GM18526 (cell line): Measurements from ENCODE around the gene OR1Q1.
"Not testable (repeated sequence)": the region's sequence is repeated elsewhere in the genome, so short reads cannot be mapped to it uniquely, and the experiment has no call there.

Source experiments
- POLR2A ChIP-seq: IDR thresholded peaks from 3 replicates; pipeline ENCODE4 v1.6.1; 2011; ENCODE audit not compliant: insufficient read length; ENCODE audit errors: extremely low read depth

The OR1Q1 gene, protein sequence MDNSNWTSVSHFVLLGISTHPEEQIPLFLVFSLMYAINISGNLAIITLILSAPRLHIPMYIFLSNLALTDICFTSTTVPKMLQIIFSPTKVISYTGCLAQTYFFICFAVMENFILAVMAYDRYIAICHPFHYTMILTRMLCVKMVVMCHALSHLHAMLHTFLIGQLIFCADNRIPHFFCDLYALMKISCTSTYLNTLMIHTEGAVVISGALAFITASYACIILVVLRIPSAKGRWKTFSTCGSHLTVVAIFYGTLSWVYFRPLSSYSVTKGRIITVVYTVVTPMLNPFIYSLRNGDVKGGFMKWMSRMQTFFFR

DNA sequence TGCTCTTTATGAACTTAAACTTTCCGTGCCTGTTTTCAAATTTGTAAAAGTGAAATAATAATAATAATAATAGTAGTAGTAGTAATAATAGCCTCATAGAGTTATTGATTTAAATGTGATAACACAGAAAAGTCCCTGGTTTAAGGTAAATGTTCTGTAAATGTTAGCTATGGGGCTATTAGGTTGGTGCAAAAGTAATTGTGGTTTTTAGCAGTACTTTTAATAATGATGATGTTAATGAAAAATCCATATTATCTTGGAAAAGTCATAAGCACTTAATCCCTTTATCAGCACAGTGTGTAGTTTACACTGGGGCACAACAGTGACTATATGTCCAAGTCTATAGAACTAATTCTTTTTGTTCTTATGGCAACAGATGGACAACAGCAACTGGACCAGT, at the start of gene OR1Q1:
Gene OR1Q1, plus strand, starts transcription at position 377 of the 400 bp plus-strand sequence. Its CDS starts 0 bp downstream, at position 377.
- no peak for TF ChIP-seq POLR2A

DNA sequence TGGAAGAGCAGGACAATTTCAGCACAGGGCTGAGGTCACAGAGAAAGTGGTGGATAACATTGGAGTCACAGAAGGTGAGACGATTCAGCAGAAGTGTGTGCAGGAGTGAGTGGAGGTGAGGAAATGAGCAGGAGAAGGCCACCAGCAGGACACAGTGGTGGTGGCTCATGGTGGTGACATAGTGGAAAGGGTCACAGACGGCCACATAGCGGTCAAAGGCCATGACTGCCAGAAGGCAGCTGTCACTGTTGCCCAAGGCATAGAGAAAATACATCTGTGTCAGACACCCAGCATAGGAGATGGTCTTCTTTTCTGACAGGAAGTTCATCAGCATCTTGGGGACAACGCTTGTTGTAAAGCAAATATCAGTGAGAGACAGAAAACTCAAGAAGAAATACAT, 46.6 kb upstream of the OR1Q1 start:
- no peak for TF ChIP-seq POLR2A

DNA sequence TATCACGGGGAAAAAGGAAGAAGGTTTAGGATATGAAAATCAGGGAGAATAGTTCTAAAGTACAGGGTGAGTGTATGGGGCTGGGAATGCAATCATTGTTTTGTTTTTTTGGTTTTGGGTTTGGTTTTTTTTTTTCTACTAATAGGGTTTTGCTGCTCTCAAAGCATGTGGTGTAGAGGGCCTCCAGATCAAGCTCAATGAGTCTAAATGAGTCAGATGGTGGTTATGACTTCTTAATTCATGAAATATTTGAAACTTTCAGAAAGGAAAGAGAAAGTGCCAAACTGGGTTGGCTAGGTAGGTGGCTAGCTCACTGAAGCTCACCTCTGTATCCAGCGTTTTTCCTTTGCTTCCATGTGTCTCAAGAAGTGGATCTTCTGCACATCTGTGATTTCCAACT, 42.1 kb upstream of the OR1Q1 start:
- TF ChIP-seq POLR2A, result no peak

DNA sequence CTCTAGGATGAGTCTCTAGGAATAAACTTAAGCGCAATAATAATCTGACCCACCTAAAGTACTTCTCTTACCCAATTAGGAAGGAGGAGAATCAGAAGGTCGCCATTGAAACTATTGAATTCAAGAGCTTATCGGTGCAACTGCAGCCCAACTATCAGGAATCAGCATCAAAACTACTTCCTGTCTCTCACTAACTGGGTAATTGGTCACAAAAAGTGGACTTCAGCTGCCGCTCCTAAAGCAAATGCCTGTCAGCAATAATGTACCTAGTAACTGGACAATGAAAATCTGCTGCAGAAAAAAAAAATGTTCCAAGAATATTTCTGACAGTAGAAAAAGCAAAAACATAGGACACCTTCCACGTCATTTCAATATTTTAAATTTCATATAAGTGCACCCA, 34.7 kb upstream of the OR1Q1 start:
- no peak for TF ChIP-seq POLR2A

DNA sequence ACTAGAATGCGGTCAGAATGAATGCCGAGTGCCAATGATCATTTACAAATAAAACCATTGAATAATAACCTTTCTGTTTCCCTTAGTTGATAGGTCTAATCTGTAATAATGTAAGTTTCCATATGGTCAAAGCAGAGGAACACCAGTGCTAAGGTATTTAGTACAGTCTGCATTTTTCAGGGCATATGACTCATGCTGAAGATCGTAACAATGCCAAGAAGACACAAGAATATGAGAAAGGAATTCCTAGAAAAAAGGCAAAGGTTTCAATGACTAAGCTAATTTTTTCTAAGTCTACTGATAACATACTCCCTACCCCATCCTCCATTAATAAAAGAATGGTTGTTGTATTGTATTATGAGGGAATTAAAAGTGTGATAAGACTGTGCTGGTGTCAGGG, 34.2 kb upstream of the OR1Q1 start:
- no peak for TF ChIP-seq POLR2A

DNA sequence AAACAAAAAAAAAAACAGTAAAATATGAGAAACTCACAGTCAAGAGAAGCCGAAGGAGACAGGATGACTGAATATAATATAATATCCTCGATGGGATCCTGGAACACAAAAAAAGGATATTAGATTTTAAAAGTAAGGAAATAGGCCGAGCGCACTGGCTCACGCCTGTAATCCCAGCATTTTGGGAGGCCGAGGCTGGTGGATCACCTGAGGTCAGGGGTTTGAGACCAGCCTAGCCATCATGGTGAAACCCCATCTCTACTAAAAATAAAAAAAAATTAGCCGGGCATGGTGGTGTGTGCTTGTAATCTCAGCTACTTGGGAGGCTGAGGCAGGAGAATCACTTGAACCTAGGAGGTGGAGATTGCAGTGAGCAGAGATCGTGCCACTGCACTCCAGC, 31.3 kb upstream of the OR1Q1 start, which contains the start of gene OR1L8:
Gene OR1L8, minus strand, starts transcription at position 101 of the 400 bp plus-strand sequence. CDS start 14,907 bp downstream, outside the sequence.
- TF ChIP-seq POLR2A, result not testable (repeated sequence)

DNA sequence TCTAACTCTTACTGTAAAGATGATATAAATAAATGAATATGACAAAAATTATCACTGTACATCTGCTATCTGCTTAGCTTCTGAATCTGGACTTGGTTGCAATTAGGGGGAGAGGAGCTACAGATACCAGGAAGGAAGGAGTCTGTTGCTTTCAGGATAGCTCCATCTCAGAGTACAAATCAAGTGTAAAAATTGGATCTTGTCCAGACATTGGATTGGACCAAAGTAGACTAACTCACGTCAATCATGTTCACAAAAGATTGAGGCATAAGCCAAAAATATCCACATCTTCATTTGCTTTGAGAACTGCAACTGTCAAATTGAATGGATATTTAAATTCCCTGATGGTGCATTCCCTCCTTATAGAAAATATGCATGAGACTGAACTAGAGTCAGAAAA, 8.8 kb upstream of the OR1Q1 start:
- TF ChIP-seq POLR2A, result no peak

DNA sequence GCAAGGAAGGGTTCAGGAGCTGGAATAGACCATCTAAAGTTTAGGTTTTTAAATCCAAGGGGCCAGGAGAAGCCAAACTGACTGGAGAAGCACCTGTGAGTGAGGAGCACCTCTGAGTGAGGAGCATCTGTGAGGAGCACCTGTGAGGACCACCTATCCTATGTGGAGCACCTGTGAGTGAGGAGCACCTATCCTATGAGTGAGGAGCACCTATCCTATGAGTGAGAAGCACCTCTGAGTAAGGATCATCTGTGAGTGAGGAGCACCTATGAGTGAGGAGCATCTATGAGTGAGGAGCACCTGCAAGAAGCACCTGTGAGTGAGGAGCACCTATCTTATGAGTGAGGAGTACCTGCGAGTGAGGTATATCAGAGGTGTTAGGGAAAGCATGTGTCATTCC, 8.0 kb upstream of the OR1Q1 start:
- TF ChIP-seq POLR2A, result no peak

DNA sequence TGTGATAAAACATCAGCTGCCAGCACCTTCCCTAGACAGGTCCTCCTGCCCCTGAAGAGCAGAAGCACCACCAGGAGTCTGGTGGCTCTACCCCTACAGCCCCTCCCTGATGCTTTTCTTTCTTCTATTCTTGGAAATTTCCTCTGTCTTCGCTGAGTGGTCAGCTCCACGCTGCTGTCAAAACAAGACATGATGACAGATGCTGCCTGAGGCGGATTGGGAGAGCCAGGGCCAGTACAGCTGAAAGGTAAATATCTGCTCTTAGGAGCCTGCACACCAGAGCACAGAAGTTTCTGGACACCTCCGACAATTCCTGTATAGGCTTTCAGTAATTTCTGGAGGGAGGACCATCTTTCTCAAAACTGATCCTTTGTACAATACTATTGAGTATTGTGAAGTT, 4.7 kb upstream of the OR1Q1 start:
- no peak for TF ChIP-seq POLR2A

DNA sequence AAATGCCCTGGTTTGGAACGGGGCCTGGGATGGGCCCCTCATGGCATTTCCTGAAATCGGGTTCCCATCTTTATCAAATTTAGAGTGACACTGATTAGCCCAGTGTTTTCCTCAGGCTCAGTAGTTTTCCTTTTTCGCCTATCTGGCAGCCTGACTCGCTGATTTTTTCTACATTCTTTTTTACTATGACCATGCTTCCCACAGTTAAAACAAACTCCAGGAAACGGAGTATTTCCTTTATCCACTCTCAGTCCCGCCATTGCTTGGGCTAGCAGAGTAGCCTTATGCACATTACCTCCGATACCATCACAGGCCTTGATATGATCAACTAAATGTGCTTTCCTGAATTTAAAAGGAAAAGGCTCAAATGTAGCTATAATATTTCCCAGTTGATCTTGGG, 5.5 kb downstream of the OR1Q1 start:
- TF ChIP-seq POLR2A, result no peak

DNA sequence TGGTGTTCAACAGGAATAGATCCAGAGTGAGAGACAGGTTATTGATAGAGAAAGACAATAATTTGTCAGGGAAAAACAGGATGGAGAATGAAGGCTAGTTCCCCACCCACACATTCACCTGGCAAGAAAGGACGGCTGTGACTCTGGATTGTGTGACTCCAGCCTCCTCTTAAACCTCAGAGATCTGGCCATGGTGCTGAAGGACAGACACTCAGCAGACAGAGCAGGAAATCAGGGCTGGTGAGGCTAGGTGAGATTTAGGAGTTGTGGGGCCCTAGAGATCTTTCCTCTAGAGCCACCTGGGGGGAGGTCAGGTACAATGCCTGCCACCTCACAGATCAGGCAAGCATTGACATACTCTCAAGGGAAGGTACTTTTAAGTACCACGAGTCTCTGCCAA, 27.7 kb downstream of the OR1Q1 start:
- no peak for TF ChIP-seq POLR2A

DNA sequence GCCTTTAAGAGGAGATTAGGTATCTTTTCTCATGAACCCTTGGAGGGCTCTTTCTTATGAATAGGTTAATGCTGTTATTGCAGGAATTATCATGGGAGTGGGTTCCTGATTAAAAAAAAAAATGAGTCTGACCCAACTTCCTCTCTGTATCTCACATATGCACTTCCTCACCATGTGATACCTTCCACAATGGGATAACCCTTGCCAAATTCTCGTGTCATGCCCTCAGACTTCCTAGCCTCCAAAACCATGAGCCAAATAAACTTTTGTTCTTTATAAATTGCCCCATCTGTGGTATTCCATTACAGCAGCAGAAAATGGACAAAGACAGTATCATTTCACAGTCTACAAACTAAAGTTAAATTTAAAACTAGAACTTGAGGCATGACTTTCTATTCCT, 41.8 kb downstream of the OR1Q1 start:
- no peak for TF ChIP-seq POLR2A

DNA sequence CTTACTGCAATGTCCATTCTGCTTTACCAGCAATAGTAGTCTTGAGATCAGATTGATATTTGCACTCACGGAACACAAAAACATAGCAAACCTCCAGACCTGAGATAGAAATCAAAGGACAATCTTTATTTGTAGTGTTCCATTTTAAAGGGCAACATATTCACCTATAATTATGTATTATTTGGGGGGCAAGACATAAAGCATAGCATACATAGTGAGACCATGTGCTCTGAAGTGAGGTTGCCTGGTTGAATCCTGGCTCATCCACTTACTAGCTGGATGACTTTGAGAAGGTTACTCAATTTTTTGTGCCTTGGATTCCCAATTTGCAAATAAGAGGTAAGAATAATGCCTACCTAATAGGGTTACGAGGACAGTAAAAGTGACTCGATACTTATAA, 43.0 kb downstream of the OR1Q1 start, which contains the start of gene OR1B1:
Gene OR1B1, minus strand, starts transcription at position 101 of the 400 bp plus-strand sequence.
- no peak for TF ChIP-seq POLR2A

DNA sequence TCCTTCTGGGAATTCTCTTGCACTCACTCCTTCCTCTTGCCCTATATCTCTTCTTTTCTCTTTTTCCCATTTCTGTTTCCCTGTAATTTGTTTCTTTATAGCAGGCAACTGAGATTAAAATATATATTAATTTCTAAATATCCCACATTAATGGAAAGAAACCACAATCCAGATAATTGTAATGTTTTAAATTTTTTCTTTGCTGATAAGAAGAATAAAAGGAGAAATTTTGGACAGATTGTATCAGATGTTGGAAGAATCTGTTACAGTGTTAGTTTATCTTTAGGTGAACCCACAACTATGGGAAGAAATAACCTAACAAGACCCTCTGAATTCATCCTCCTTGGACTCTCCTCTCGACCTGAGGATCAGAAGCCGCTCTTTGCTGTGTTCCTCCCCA, 46.9 kb downstream of the OR1Q1 start, which contains the start of gene OR1L1:
Gene OR1L1, plus strand, starts transcription at position 301 of the 400 bp plus-strand sequence. Its CDS starts 0 bp downstream, at position 301.
- TF ChIP-seq POLR2A, result no peak
